WTC11 (cell line): ENCODE data around the gene CCDC170. TPM values are rescaled to one million over a fixed set of nuclear protein-coding genes. Genes with fewer than 3 reads are reported as not detected.

ENCODE experiments used
- ATAC-seq: fragments of 200-7000 bp; cut with Tn5 transposase; 2 replicates; pipeline ENCODE4 v1.10.0; 2021; ENCODE audit warnings: mild to moderate bottlenecking, moderate library complexity
- CTCF ChIA-PET: fragments of 300-600 bp; sonication (Branson Sonifier 250); formaldehyde crosslinking; loops from one replicate; lab custom pipeline; 2021; ENCODE audit warnings: antibody characterized with exemption; lab: Charles Lee
- POLR2A ChIA-PET: fragments of 350-600 bp; sonication (Branson Sonifier 250); formaldehyde crosslinking; loops from one replicate; lab custom pipeline; 2021; ENCODE audit warnings: antibody characterized with exemption; lab: Charles Lee
- DNase-seq: peaks from one replicate; pipeline ENCODE4 v3.0.0; 2021; ENCODE audit warnings: low spot score
- H3K27ac Mint-ChIP-seq: 2 replicates; pipeline ENCODE4 v1.8.0; 2021; ENCODE audit warnings: mixed read lengths
- H3K27me3 Mint-ChIP-seq: 2 replicates; pipeline ENCODE4 v1.8.0; 2021; ENCODE audit warnings: low read depth, mild to moderate bottlenecking, moderate library complexity, mixed read lengths
- H3K36me3 Mint-ChIP-seq: 2 replicates; pipeline ENCODE4 v1.8.0; 2021; ENCODE audit warnings: mixed read lengths
- H3K4me1 Mint-ChIP-seq: 2 replicates; pipeline ENCODE4 v1.8.0; 2022; ENCODE audit warnings: mixed read lengths
- H3K4me3 Mint-ChIP-seq: 2 replicates; pipeline ENCODE4 v1.8.0; 2021; ENCODE audit warnings: mild to moderate bottlenecking, moderate library complexity, mixed read lengths
- H3K9me3 Mint-ChIP-seq: 2 replicates; pipeline ENCODE4 v1.8.0; 2021; ENCODE audit warnings: mixed read lengths
- IRF2 ChIP-seq: sonication (generic); formaldehyde crosslinking; IDR thresholded peaks from 2 replicates; pipeline ENCODE4 v1.8.0; 2022; ENCODE audit warnings: low read depth, missing genetic modification reagents, borderline replicate concordance
- JAZF1 ChIP-seq: fragments of 250-450 bp; sonication (Bioruptor Pico); IDR thresholded peaks from 2 replicates; pipeline ENCODE4 v1.9.0; 2021; ENCODE audit warnings: moderate library complexity, mild to moderate bottlenecking, inconsistent platforms
- NFATC4 ChIP-seq: fragments of 250-450 bp; sonication (Bioruptor Pico); IDR thresholded peaks from 2 replicates; pipeline ENCODE4 v1.9.0; 2021; ENCODE audit warnings: mild to moderate bottlenecking
- NR3C1 ChIP-seq: sonication (generic); formaldehyde crosslinking; conservative IDR thresholded peaks from 2 replicates; pipeline ENCODE4 v1.8.1; 2023; ENCODE audit warnings: low read depth, mild to moderate bottlenecking, missing genetic modification reagents
- SMAD3 ChIP-seq: sonication (generic); formaldehyde crosslinking; IDR thresholded peaks from 2 replicates; pipeline ENCODE4 v1.8.0; 2022; ENCODE audit warnings: missing genetic modification reagents, mild to moderate bottlenecking, borderline replicate concordance
- SMAD4 ChIP-seq: sonication (generic); formaldehyde crosslinking; IDR thresholded peaks from 2 replicates; pipeline ENCODE4 v1.8.0; 2022; ENCODE audit warnings: mild to moderate bottlenecking, missing genetic modification reagents
- total RNA-seq: library from RNA; stranded (reverse); gene quantifications from 3 replicates; pipeline ENCODE4 v1.2.3, GENCODE V29; 2021
- TF ChIP-seq, protein P1 (sequence below): fragments of 200-600 bp; IDR thresholded peaks from 2 replicates; pipeline ENCODE4 v1.8.0; 2022; ENCODE audit warnings: antibody characterized with exemption
- TF ChIP-seq, protein P2 (sequence below): fragments of 250-450 bp; sonication (Bioruptor Pico); IDR thresholded peaks from 2 replicates; pipeline ENCODE4 v2.1.2; 2022; ENCODE audit warnings: mild to moderate bottlenecking, moderate library complexity
- TF ChIP-seq, protein P3 (sequence below): fragments of 250-450 bp; sonication (Bioruptor Pico); IDR thresholded peaks from 2 replicates; pipeline ENCODE4 v1.9.0; 2021; ENCODE audit warnings: moderate library complexity, mild to moderate bottlenecking, inconsistent platforms, borderline replicate concordance
- TF ChIP-seq, protein P4 (sequence below): sonication (generic); formaldehyde crosslinking; IDR thresholded peaks from 2 replicates; pipeline ENCODE4 v1.8.0; 2023; ENCODE audit warnings: missing genetic modification reagents
- TF ChIP-seq, protein P5 (sequence below): sonication (generic); formaldehyde crosslinking; IDR thresholded peaks from 2 replicates; pipeline ENCODE4 v1.8.1; 2023; ENCODE audit warnings: mild to moderate bottlenecking, missing genetic modification reagents, moderate library complexity
- TF ChIP-seq, protein P6 (sequence below): sonication (generic); formaldehyde crosslinking; IDR thresholded peaks from 2 replicates; pipeline ENCODE4 v1.8.0; 2023; ENCODE audit warnings: missing genetic modification reagents, mild to moderate bottlenecking, borderline replicate concordance
- TF ChIP-seq, protein P7 (sequence below): sonication (generic); formaldehyde crosslinking; IDR thresholded peaks from 2 replicates; pipeline ENCODE4 v1.8.0; 2023; ENCODE audit warnings: mild to moderate bottlenecking, missing genetic modification reagents

Gene CCDC170
- total RNA-seq, 1 experiment from 2014 or later: 0.26 TPM

DNA sequence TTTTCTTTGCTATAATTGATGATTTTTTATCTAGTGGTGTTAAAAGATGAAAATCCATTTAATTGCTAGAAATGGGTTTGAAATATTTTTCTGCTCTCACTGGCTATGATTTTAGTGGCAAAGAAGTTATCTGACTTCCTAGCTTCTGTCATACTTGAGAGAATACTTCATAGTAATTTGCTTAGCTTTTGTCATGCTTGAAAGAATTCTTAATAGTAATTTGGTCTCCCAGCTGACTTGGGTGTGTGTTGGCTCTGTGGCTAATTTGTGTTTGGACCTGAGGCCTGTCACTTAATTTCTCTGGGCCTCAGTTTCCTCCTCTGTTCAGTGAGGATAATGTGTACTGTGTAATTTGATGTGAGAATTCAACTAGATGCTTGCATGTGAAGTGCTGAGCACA, 29.1 kb upstream of the CCDC170 start (continued):
- TF ChIP-seq, protein P1, sequence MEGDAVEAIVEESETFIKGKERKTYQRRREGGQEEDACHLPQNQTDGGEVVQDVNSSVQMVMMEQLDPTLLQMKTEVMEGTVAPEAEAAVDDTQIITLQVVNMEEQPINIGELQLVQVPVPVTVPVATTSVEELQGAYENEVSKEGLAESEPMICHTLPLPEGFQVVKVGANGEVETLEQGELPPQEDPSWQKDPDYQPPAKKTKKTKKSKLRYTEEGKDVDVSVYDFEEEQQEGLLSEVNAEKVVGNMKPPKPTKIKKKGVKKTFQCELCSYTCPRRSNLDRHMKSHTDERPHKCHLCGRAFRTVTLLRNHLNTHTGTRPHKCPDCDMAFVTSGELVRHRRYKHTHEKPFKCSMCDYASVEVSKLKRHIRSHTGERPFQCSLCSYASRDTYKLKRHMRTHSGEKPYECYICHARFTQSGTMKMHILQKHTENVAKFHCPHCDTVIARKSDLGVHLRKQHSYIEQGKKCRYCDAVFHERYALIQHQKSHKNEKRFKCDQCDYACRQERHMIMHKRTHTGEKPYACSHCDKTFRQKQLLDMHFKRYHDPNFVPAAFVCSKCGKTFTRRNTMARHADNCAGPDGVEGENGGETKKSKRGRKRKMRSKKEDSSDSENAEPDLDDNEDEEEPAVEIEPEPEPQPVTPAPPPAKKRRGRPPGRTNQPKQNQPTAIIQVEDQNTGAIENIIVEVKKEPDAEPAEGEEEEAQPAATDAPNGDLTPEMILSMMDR: no peak

DNA sequence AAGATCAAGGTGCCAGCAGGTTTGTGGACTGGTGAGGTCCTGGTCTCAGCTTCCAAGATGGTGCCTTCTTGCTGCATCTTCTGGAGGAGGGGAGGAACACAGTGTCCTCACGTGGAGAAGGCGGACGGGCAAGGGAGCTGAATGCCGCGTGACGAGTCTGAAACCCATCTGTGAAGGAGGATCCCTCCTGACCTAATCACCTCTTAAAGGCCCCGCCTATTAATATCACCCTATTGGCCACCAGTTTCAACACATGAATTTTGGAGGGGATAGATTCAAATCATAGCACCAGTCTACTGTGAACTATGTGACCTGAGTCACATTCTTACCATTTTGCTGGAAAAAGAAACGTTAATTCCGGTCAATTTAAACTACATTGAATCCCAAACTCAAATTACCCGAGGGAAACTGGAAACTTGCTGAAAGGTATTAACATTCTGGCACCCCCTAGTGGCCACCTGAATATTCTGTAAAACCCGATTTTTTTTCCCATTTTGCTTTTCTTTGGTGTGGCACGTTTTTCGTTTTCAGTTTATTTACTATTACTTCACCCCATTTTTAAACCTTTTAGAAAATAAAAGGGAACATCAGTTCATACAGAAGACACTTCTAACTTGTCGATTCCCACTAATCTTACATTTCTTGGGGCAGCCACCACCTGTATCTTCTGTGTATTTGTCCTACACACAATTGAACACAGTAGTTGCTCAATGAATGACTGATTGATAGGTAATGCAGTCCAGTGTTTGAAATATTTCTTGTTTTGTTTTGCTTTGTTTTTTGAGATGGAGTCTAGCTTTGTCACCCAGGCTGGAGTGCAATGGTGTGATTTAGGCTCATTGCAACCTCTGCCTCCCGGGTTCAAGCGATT, 17.9 kb upstream of the CCDC170 start:
- DNase-seq: peak; percentile 29
- CTCF ChIA-PET: interaction anchor here (0.5 to 1.0 kb wide), 3 partner anchors 16 to 97 kb away, joined by 3 read pairs; no protein-coding TSS in a partner anchor
- no peak for TF ChIP-seq IRF2 (CRISPR knock-in tag)
- TF ChIP-seq, protein P1: peak; percentile 50; the same call in 1 of the 2 replicates
- Mint-ChIP-seq H3K36me3 (no peaks in the 10 kb centered on the region), H3K9me3 (no peaks in the 10 kb centered on the region), H3K4me3 (peak overlapping the region; percentile 35; the same call in 1 of the 2 replicates), H3K27me3 (no peaks in the 10 kb centered on the region), H3K27ac (peak overlapping the region; percentile 61), H3K4me1 (peaks cover 11% of the 10 kb centered on the region)
- POLR2A ChIA-PET: no interaction called here
- peak; percentile 95 for ATAC-seq

DNA sequence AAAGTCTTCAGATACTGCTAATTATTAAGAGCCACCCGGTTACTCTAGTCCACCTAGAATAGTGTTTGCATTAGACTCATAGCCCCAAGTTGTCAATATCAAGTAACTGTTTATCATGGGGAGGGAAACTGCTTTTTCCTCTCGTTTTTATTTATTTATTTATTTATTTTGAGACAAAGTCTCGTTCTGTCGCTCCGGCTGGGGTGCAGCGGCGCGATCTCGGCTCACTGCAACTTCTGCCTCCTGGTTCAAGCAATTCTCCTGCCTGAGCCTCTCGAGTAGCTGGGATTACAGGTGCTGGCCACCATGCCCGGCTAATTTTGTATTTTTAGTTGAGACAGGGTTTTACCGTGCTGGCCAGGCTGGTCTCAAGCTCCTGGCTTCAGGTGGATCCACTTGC, 16.1 kb upstream of the CCDC170 start:
- CTCF ChIA-PET: interaction anchor here (1.2 kb wide), 1 partner anchor 198 kb away, joined by 3 read pairs; no protein-coding TSS in a partner anchor
- H3K27me3 Mint-ChIP-seq: no peaks in the 10 kb centered on the region
- TF ChIP-seq NR3C1 (CRISPR knock-in tag): no peak
- TF ChIP-seq SMAD4 (CRISPR knock-in tag): no peak
- TF ChIP-seq, protein P2, sequence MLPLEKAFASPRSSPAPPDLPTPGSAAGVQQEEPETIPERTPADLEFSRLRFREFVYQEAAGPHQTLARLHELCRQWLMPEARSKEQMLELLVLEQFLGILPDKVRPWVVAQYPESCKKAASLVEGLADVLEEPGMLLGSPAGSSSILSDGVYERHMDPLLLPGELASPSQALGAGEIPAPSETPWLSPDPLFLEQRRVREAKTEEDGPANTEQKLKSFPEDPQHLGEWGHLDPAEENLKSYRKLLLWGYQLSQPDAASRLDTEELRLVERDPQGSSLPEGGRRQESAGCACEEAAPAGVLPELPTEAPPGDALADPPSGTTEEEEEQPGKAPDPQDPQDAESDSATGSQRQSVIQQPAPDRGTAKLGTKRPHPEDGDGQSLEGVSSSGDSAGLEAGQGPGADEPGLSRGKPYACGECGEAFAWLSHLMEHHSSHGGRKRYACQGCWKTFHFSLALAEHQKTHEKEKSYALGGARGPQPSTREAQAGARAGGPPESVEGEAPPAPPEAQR (CRISPR knock-in tag): no peak
- TF ChIP-seq, protein P3, sequence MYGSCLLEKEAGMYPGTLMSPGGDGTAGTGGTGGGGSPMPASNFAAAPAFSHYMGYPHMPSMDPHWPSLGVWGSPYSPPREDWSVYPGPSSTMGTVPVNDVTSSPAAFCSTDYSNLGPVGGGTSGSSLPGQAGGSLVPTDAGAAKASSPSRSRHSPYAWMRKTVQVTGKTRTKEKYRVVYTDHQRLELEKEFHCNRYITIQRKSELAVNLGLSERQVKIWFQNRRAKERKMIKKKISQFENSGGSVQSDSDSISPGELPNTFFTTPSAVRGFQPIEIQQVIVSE (CRISPR knock-in tag): no peak
- no peak for TF ChIP-seq SMAD3 (CRISPR knock-in tag)
- TF ChIP-seq, protein P4, sequence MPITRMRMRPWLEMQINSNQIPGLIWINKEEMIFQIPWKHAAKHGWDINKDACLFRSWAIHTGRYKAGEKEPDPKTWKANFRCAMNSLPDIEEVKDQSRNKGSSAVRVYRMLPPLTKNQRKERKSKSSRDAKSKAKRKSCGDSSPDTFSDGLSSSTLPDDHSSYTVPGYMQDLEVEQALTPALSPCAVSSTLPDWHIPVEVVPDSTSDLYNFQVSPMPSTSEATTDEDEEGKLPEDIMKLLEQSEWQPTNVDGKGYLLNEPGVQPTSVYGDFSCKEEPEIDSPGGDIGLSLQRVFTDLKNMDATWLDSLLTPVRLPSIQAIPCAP (CRISPR knock-in tag): no peak
- no peak for TF ChIP-seq JAZF1 (CRISPR knock-in tag)
- TF ChIP-seq, protein P5, sequence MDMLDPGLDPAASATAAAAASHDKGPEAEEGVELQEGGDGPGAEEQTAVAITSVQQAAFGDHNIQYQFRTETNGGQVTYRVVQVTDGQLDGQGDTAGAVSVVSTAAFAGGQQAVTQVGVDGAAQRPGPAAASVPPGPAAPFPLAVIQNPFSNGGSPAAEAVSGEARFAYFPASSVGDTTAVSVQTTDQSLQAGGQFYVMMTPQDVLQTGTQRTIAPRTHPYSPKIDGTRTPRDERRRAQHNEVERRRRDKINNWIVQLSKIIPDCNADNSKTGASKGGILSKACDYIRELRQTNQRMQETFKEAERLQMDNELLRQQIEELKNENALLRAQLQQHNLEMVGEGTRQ (CRISPR knock-in tag): no peak
- no peak for TF ChIP-seq NFATC4
- TF ChIP-seq, protein P6, sequence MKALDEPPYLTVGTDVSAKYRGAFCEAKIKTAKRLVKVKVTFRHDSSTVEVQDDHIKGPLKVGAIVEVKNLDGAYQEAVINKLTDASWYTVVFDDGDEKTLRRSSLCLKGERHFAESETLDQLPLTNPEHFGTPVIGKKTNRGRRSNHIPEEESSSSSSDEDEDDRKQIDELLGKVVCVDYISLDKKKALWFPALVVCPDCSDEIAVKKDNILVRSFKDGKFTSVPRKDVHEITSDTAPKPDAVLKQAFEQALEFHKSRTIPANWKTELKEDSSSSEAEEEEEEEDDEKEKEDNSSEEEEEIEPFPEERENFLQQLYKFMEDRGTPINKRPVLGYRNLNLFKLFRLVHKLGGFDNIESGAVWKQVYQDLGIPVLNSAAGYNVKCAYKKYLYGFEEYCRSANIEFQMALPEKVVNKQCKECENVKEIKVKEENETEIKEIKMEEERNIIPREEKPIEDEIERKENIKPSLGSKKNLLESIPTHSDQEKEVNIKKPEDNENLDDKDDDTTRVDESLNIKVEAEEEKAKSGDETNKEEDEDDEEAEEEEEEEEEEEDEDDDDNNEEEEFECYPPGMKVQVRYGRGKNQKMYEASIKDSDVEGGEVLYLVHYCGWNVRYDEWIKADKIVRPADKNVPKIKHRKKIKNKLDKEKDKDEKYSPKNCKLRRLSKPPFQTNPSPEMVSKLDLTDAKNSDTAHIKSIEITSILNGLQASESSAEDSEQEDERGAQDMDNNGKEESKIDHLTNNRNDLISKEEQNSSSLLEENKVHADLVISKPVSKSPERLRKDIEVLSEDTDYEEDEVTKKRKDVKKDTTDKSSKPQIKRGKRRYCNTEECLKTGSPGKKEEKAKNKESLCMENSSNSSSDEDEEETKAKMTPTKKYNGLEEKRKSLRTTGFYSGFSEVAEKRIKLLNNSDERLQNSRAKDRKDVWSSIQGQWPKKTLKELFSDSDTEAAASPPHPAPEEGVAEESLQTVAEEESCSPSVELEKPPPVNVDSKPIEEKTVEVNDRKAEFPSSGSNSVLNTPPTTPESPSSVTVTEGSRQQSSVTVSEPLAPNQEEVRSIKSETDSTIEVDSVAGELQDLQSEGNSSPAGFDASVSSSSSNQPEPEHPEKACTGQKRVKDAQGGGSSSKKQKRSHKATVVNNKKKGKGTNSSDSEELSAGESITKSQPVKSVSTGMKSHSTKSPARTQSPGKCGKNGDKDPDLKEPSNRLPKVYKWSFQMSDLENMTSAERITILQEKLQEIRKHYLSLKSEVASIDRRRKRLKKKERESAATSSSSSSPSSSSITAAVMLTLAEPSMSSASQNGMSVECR: no peak
- TF ChIP-seq, protein P7, sequence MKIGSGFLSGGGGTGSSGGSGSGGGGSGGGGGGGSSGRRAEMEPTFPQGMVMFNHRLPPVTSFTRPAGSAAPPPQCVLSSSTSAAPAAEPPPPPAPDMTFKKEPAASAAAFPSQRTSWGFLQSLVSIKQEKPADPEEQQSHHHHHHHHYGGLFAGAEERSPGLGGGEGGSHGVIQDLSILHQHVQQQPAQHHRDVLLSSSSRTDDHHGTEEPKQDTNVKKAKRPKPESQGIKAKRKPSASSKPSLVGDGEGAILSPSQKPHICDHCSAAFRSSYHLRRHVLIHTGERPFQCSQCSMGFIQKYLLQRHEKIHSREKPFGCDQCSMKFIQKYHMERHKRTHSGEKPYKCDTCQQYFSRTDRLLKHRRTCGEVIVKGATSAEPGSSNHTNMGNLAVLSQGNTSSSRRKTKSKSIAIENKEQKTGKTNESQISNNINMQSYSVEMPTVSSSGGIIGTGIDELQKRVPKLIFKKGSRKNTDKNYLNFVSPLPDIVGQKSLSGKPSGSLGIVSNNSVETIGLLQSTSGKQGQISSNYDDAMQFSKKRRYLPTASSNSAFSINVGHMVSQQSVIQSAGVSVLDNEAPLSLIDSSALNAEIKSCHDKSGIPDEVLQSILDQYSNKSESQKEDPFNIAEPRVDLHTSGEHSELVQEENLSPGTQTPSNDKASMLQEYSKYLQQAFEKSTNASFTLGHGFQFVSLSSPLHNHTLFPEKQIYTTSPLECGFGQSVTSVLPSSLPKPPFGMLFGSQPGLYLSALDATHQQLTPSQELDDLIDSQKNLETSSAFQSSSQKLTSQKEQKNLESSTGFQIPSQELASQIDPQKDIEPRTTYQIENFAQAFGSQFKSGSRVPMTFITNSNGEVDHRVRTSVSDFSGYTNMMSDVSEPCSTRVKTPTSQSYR (CRISPR knock-in tag): no peak
- no peak for TF ChIP-seq IRF2 (CRISPR knock-in tag)
- TF ChIP-seq, all 79 proteins: peak for 0
- ATAC-seq: no peak
- Mint-ChIP-seq H3K36me3 (no peaks in the 10 kb centered on the region), H3K27ac (no peak overlapping the region), H3K9me3 (no peaks in the 10 kb centered on the region), H3K4me3 (no peak overlapping the region), H3K4me1 (peaks cover 11% of the 10 kb centered on the region)
- POLR2A ChIA-PET: no interaction called here
- DNase-seq: no peak
